IMR-90 (cell line): Measurements from ENCODE around the gene DCAF6. TPM values are rescaled to one million over a fixed set of nuclear protein-coding genes. Genes with fewer than 3 reads are reported as not detected.
A peak's percentile ranks its signal among the peaks of the same experiment; 100 is the strongest.

Experiments used
- ATAC-seq: fragments of 200-7000 bp; cut with Tn5 transposase; 2 replicates; pipeline ENCODE4 v1.9.1; 2020; ENCODE audit warnings: low read depth, mild to moderate bottlenecking, moderate library complexity
- BruUV-seq: library from RNA; stranded (reverse); fragments of 400-500 nt; replicated peaks from 2 replicates; lab custom pipeline; 2021; lab: Mats Ljungman, UMichigan
- CTCF ChIA-PET: fragments of 300-600 bp; formaldehyde crosslinking; extraction: SDS; loops from one replicate; lab custom pipeline; 2021; ENCODE audit warnings: antibody characterized with exemption; lab: Yijun Ruan, JAX
- POLR2A ChIA-PET: fragments of 300-600 bp; sonication (Branson Sonifier 250); formaldehyde crosslinking; loops from one replicate; lab custom pipeline; 2022; ENCODE audit warnings: antibody characterized with exemption; ENCODE audit not compliant: unreplicated experiment; lab: Charles Lee
- DNase-seq: peaks from one replicate; pipeline ENCODE4 v3.0.0; 2013
- H2AFZ ChIP-seq: replicated peaks from 2 replicates; pipeline ENCODE3; 2013; ENCODE audit warnings: low read length, mild to moderate bottlenecking; ENCODE audit not compliant: poor library complexity
- H2AK5ac ChIP-seq: 2 replicates; pipeline ENCODE4 v1.6.1; 2013; ENCODE audit warnings: low read depth, low read length, inconsistent platforms
- H2AK9ac ChIP-seq: replicated peaks from 2 replicates; pipeline ENCODE3; 2013; ENCODE audit warnings: mild to moderate bottlenecking, low read depth, low read length, moderate library complexity; ENCODE audit not compliant: poor library complexity
- H2BK120ac ChIP-seq: 2 replicates; pipeline ENCODE4 v1.6.1; 2013; ENCODE audit warnings: low read depth, low read length, inconsistent platforms
- H2BK15ac ChIP-seq: 3 replicates; pipeline ENCODE4 v1.6.1; 2013; ENCODE audit warnings: low read depth, low read length, inconsistent platforms
- H2BK20ac ChIP-seq: 2 replicates; pipeline ENCODE4 v1.6.1; 2013; ENCODE audit warnings: low read depth, mild to moderate bottlenecking, inconsistent platforms, low read length, moderate library complexity
- H2BK5ac ChIP-seq: 2 replicates; pipeline ENCODE4 v1.6.1; 2013; ENCODE audit warnings: mild to moderate bottlenecking, low read depth, low read length, inconsistent platforms; ENCODE audit not compliant: poor library complexity, severe bottlenecking
- H3K14ac ChIP-seq: replicated peaks from 2 replicates; pipeline ENCODE4 v1.6.1; 2013; ENCODE audit warnings: low read depth, low read length, inconsistent platforms
- H3K18ac ChIP-seq: 2 replicates; pipeline ENCODE4 v1.6.1; 2013; ENCODE audit warnings: low read depth, low read length, control low read depth
- H3K23ac ChIP-seq: 2 replicates; pipeline ENCODE4 v1.6.1; 2013; ENCODE audit warnings: low read depth, low read length, inconsistent platforms
- H3K27ac ChIP-seq: 2 replicates; pipeline ENCODE4 v1.5.1; 2013; ENCODE audit warnings: mild to moderate bottlenecking, control low read depth, low read length; ENCODE audit not compliant: insufficient read depth
- H3K27me3 ChIP-seq: 2 replicates; pipeline ENCODE4 v1.6.1; 2013; ENCODE audit warnings: low read length; ENCODE audit not compliant: control insufficient read depth, insufficient read depth
- H3K36me3 ChIP-seq: 2 replicates; pipeline ENCODE4 v1.6.1; 2013; ENCODE audit warnings: low read length, mixed read lengths; ENCODE audit not compliant: control insufficient read depth, insufficient read depth
- H3K4ac ChIP-seq: 2 replicates; pipeline ENCODE4 v1.6.1; 2013; ENCODE audit warnings: low read depth, low read length, inconsistent platforms
- H3K4me1 ChIP-seq: 2 replicates; pipeline ENCODE4 v1.6.1; 2013; ENCODE audit warnings: low read length, mixed read lengths; ENCODE audit not compliant: control insufficient read depth, insufficient read depth
- H3K4me2 ChIP-seq: 2 replicates; pipeline ENCODE4 v1.6.1; 2013; ENCODE audit warnings: low read depth, mild to moderate bottlenecking, control low read depth, low read length, moderate library complexity
- H3K4me3 ChIP-seq: 2 replicates; pipeline ENCODE4 v1.5.1; 2013; ENCODE audit warnings: low read depth, mild to moderate bottlenecking, control low read depth, low read length, moderate library complexity; ENCODE audit not compliant: insufficient read depth
- H3K56ac ChIP-seq: 2 replicates; pipeline ENCODE4 v1.6.1; 2013; ENCODE audit warnings: low read length, inconsistent platforms; ENCODE audit not compliant: insufficient read depth; ENCODE audit errors: extremely low read depth
- H3K79me1 ChIP-seq, 2 experiments: 2 replicates each; pipeline ENCODE4 v1.6.1; 2013; ENCODE audit warnings: low read length in 2 of 2, inconsistent platforms in 1 of 2, low read depth in 1 of 2
- H3K9ac ChIP-seq: 2 replicates; pipeline ENCODE4 v1.6.1; 2013; ENCODE audit warnings: low read depth, low read length, control low read depth
- H3K9me1 ChIP-seq: 2 replicates; pipeline ENCODE4 v1.6.1; 2013; ENCODE audit warnings: low read length, inconsistent platforms; ENCODE audit not compliant: insufficient read depth
- H3K9me3 ChIP-seq: 2 replicates; pipeline ENCODE4 v1.6.1; 2013; ENCODE audit warnings: low read length; ENCODE audit not compliant: control insufficient read depth, insufficient read depth
- H4K20me1 ChIP-seq: 2 replicates; pipeline ENCODE4 v1.6.1; 2013; ENCODE audit warnings: low read length, inconsistent platforms; ENCODE audit not compliant: insufficient read depth
- H4K5ac ChIP-seq: 2 replicates; pipeline ENCODE4 v1.6.1; 2013; ENCODE audit warnings: mild to moderate bottlenecking, low read depth, low read length, control low read depth
- H4K8ac ChIP-seq, 2 experiments: 2 replicates each; pipeline ENCODE4 v1.6.1; 2013; ENCODE audit warnings: low read depth in 2 of 2, low read length in 2 of 2, control low read depth in 1 of 2, inconsistent platforms in 1 of 2
- H4K91ac ChIP-seq: 2 replicates; pipeline ENCODE4 v1.6.1; 2013; ENCODE audit warnings: low read depth, low read length, inconsistent platforms; ENCODE audit not compliant: insufficient read depth
- CEBPB ChIP-seq: IDR thresholded peaks from 2 replicates; pipeline ENCODE4 v1.6.1; 2012; ENCODE audit warnings: low read depth, low read length, improper control_type of control experiment
- MAZ ChIP-seq: IDR thresholded peaks from 2 replicates; pipeline ENCODE4 v1.6.1; 2012; ENCODE audit warnings: low read depth, mild to moderate bottlenecking, low read length, improper control_type of control experiment, moderate library complexity, borderline replicate concordance
- NFE2L2 ChIP-seq: fragments of 150-350 bp; IDR thresholded peaks from 2 replicates; pipeline ENCODE4 v1.6.1; 2016; ENCODE audit warnings: low read depth, mild to moderate bottlenecking, low read length
- WGBS, 2 experiments: methylation state at CpG; one replicate each; pipeline versions ENCODE4 v1.1.5 to v1.1.7; 2013; ENCODE audit warnings: missing lambda C conversion rate in 2 of 2; ENCODE audit not compliant: insufficient read length in 1 of 2; ENCODE audit errors: extremely low coverage in 2 of 2; 5-methylcytosine and 5-hydroxymethylcytosine counted together
- dilution Hi-C: fragments of 300-500 bp; cut with HindIII; formaldehyde crosslinking; loops from one replicate; pipeline ENCODE4 v1.14.3; 2018; ENCODE audit warnings: low sequenced_read_pairs; ENCODE audit not compliant: unreplicated experiment
- in situ Hi-C: fragments of 300-500 bp; cut with MboI; formaldehyde crosslinking; loops from 3 replicates; pipeline ENCODE4 v1.14.3; 2019; ENCODE audit warnings: low sequenced_read_pairs, inconsistent platforms, mixed read lengths
- intact Hi-C: fragments of 100-400 bp; cut with micrococcal nuclease; formaldehyde crosslinking; loops from 2 replicates; pipeline ENCODE4 v1.10.0; 2022
- polyA plus RNA-seq, 3 experiments: library from polyadenylated mRNA; depleted of rRNA; stranded (reverse); fragments of >200 nt; gene quantifications; 2 replicates each; pipeline ENCODE4 v1.2.3, GENCODE V29; 2012; ENCODE audit warnings: low replicate concordance in 1 of 3
- total RNA-seq: library from RNA; depleted of rRNA; stranded (reverse); fragments of >200 nt; gene quantifications from 2 replicates; pipeline ENCODE4 v1.2.3, GENCODE V29; 2012

DCAF6 gene
- total and polyA plus RNA-seq, 2 of the 4 experiments (the other 2 are of a cell fraction), result 60.4 to 88.7 TPM

GRCh38 chr1:168121401-168122011, 185.0 kb downstream of the DCAF6 start:
- POLR2A ChIA-PET, result interaction anchor here (0.6 kb wide), 1 partner anchor 479 kb away, joined by 3 read pairs; no protein-coding TSS in a partner anchor
- Histone ChIP-seq H3K4ac (no peak overlapping the region), H3K4me2 (peak overlapping the region; percentile 19), H2BK15ac (no peak overlapping the region), H3K14ac (no peak overlapping the region), H3K27me3 (no peaks in the 10 kb centered on the region), H3K9ac (no peak overlapping the region), H3K27ac (peak overlapping the region; percentile 6; the same call in 1 of the 2 replicates), H3K18ac (no peak overlapping the region), H4K20me1 (peaks cover 3% of the 10 kb centered on the region; the same call in 1 of the 2 replicates), H4K91ac (no peak overlapping the region), H2BK120ac (no peak overlapping the region), H2AK5ac (no peak overlapping the region), H4K5ac (no peak overlapping the region), H3K4me3 (no peak overlapping the region), H2BK5ac (no peak overlapping the region), H2AK9ac (no peak overlapping the region), H3K79me1 (peaks cover 15 to 59% of the 10 kb centered on the region in 2 experiments), H3K4me1 (peaks cover 8% of the 10 kb centered on the region), H3K56ac (no peak overlapping the region), H3K23ac (no peak overlapping the region), H3K36me3 (peaks cover 6% of the 10 kb centered on the region; the same call in 1 of the 2 replicates), H4K8ac (peak overlapping the region in 1 of 2 experiments; percentile 35; a peak in 1 of 4 replicates), H2AFZ (no peak overlapping the region), H3K9me3 (no peaks in the 10 kb centered on the region), H3K9me1 (peaks cover 8% of the 10 kb centered on the region), H2BK20ac (no peak overlapping the region)
- no TSS peak for BruUV-seq
- CTCF ChIA-PET, result interaction anchor here (1.0 to 1.1 kb wide), 2 partner anchors 10 to 15 kb away, joined by 3 to 5 read pairs; partner anchors contain the start of gene GPR161
- 80% methylated on average over 3 of the region's 7 CpGs; no CpG with 5 or more reads in 1 of the 2 experiments for WGBS, 2 experiments
- ATAC-seq (peak; percentile 90), DNase-seq (peak; percentile 88)
- intact Hi-C loops, result no loop called here
- TF ChIP-seq MAZ (peak; percentile 18; the same call in 1 of the 2 replicates), CEBPB (peak; percentile 64), NFE2L2 (no peak)
- dilution Hi-C loops, result no loop called here
- in situ Hi-C loops, result no loop called here
